Vagina (tissue), 2 donors: Measurements from ENCODE around the gene CAPS.

Experiments
- POLR2A ChIP-seq, 2 donors: fragments of 450-650 bp; IDR thresholded peaks; one replicate each; pipeline ENCODE4 v1.6.1; 2017; ENCODE audit warnings: antibody characterized with exemption in 2 of 2, mild to moderate bottlenecking in 2 of 2, moderate library complexity in 2 of 2
- POLR2AphosphoS5 ChIP-seq, 2 donors: sonication (generic); formaldehyde crosslinking; IDR thresholded peaks; one replicate each; pipeline ENCODE4 v1.9.0; 2017; ENCODE audit warnings: antibody characterized with exemption in 2 of 2, mild to moderate bottlenecking in 2 of 2, low read depth in 1 of 2; ENCODE audit not compliant: insufficient read depth in 1 of 2
- TF ChIP-seq, protein P1 (sequence below), 3 experiments: fragments of 450-650 bp in 2 of 3; fragments of 200-600 bp in 1 of 3; sonication (generic) in 1 of 3; IDR thresholded peaks; one replicate each; pipeline ENCODE4 v1.5.1; 2017 to 2019; ENCODE audit warnings: antibody characterized with exemption in 3 of 3, mild to moderate bottlenecking in 2 of 3, moderate library complexity in 2 of 3

DNA sequence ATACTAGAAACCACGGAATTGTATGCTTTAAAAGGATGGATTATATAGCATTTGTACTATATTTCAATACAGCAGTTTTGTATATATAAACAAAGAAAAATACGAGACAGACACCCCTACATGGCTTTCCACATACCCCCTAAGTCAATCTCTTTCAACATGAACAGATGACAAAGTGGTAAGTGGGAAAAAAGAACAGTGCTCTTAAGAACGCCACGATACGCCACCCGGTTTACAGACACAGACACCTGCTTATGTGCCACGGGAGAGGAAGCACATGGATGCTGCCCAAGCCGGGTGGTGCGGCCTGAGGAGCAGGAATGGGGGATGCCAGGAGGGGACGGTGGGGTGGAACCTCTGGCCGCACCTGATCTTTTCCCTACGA is 8.1 kb downstream of the CAPS start:
- TF ChIP-seq, protein P1, sequence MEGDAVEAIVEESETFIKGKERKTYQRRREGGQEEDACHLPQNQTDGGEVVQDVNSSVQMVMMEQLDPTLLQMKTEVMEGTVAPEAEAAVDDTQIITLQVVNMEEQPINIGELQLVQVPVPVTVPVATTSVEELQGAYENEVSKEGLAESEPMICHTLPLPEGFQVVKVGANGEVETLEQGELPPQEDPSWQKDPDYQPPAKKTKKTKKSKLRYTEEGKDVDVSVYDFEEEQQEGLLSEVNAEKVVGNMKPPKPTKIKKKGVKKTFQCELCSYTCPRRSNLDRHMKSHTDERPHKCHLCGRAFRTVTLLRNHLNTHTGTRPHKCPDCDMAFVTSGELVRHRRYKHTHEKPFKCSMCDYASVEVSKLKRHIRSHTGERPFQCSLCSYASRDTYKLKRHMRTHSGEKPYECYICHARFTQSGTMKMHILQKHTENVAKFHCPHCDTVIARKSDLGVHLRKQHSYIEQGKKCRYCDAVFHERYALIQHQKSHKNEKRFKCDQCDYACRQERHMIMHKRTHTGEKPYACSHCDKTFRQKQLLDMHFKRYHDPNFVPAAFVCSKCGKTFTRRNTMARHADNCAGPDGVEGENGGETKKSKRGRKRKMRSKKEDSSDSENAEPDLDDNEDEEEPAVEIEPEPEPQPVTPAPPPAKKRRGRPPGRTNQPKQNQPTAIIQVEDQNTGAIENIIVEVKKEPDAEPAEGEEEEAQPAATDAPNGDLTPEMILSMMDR (IDR thresholded peaks at IDR 0.05) = no peak
- TF ChIP-seq POLR2AphosphoS5 (IDR thresholded peaks at IDR 0.05; ENCODE audit: insufficient read depth in 1 of 2, low read depth in 1 of 2) (no peak), POLR2A (IDR thresholded peaks at IDR 0.05) (no peak)
